Tibial artery (tissue), 4 donors: ENCODE results near the gene MYH6.

Source experiments
- DNase-seq, 2 donors: peaks; one replicate each; pipeline ENCODE4 v3.0.0-alpha.2; 2019
- H3K27ac ChIP-seq, 2 donors: fragments of 200-600 bp; sonication (generic) in 1 of 2; 1 replicate in 1 of 2; 2 replicates in 1 of 2; pipeline ENCODE4 v1.5.1; 2018 to 2019; ENCODE audit warnings: mild to moderate bottlenecking in 1 of 2
- H3K27me3 ChIP-seq, 2 donors: fragments of 200-600 bp; sonication (generic) in 1 of 2; one replicate each; pipeline versions ENCODE4 v1.5.1 to v1.6.0; 2016 to 2019
- H3K36me3 ChIP-seq, 3 donors: fragments of 200-600 bp; sonication (generic) in 2 of 3; one replicate each; pipeline ENCODE4 v1.5.1; 2016 to 2019; ENCODE audit warnings: mild to moderate bottlenecking in 2 of 3
- H3K4me1 ChIP-seq, 4 donors: fragments of 200-600 bp; sonication (generic) in 2 of 4; 1 replicate in 3 of 4; 2 replicates in 1 of 4; pipeline ENCODE4 v1.5.1; 2016 to 2019
- H3K4me3 ChIP-seq, 2 donors: fragments of 200-600 bp; sonication (generic) in 1 of 2; 1 replicate in 1 of 2; 2 replicates in 1 of 2; pipeline ENCODE4 v1.5.1; 2018 to 2019; ENCODE audit warnings: mild to moderate bottlenecking in 2 of 2
- H3K9me3 ChIP-seq, 3 donors: fragments of 200-600 bp; sonication (generic) in 1 of 3; one replicate each; pipeline ENCODE4 v1.5.1; 2016 to 2019
- intact Hi-C: fragments of 100-400 bp; cut with DNase I; formaldehyde crosslinking; loops from one replicate; pipeline ENCODE4 v1.15.0; 2023; ENCODE audit warnings: low total_unique reads
- TF ChIP-seq, protein P1 (sequence below), 2 experiments: fragments of 200-600 bp in 1 of 2; fragments of 450-650 bp in 1 of 2; IDR thresholded peaks; one replicate each; pipeline ENCODE4 v1.5.1; 2017 to 2019; ENCODE audit warnings: antibody characterized with exemption in 2 of 2, mild to moderate bottlenecking in 1 of 2, moderate library complexity in 1 of 2

MYH6 gene

DNA sequence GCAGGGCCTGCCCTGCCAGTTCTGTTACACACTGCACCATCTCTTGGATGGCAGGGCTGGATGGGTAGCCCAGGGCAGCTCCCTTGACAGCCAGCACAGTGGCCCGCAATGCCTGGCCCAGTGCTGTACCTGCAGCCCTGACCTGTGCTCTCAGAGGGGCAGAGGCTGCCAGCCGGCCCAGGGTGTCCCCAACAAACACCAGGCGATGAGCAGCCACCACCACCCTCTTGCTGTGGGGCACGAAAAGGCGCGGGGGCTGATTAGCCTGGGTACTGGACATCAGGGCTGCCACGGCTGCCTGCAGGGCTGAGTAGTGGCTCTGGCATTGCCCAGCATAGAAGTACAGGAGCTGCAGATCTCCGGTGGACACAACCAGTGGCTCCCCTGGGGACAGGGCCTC lies 50.8 kb downstream of the MYH6 start:
- TF ChIP-seq, protein P1, sequence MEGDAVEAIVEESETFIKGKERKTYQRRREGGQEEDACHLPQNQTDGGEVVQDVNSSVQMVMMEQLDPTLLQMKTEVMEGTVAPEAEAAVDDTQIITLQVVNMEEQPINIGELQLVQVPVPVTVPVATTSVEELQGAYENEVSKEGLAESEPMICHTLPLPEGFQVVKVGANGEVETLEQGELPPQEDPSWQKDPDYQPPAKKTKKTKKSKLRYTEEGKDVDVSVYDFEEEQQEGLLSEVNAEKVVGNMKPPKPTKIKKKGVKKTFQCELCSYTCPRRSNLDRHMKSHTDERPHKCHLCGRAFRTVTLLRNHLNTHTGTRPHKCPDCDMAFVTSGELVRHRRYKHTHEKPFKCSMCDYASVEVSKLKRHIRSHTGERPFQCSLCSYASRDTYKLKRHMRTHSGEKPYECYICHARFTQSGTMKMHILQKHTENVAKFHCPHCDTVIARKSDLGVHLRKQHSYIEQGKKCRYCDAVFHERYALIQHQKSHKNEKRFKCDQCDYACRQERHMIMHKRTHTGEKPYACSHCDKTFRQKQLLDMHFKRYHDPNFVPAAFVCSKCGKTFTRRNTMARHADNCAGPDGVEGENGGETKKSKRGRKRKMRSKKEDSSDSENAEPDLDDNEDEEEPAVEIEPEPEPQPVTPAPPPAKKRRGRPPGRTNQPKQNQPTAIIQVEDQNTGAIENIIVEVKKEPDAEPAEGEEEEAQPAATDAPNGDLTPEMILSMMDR (IDR thresholded peaks at IDR 0.05), result no peak
- no peaks in the 10 kb centered on the region for H3K27me3 ChIP-seq

GRCh38 chr14:23356662-23357061 lies 51.4 kb downstream of the MYH6 start:
- DNase-seq, result no peak
- H3K27ac ChIP-seq, result no peak overlapping the region
- peaks cover 0 to 21% (median 10%) of the 10 kb centered on the region in 4 donors for H3K4me1 ChIP-seq
- TF ChIP-seq, protein P1 (IDR thresholded peaks at IDR 0.05), result no peak
- intact Hi-C loops, result no loop called here
- peaks cover 9 to 54% (median 10%) of the 10 kb centered on the region in 3 donors for H3K36me3 ChIP-seq
- no peaks in the 10 kb centered on the region for H3K9me3 ChIP-seq
- no peaks in the 10 kb centered on the region for H3K27me3 ChIP-seq
- H3K4me3 ChIP-seq, result no peak overlapping the region

More for the DNA sequence above, 50.8 kb downstream of the MYH6 start:
- DNase-seq, result no peak
- Histone ChIP-seq H3K27ac (no peak overlapping the region), H3K36me3 (peaks cover 9 to 54% (median 10%) of the 10 kb centered on the region in 3 donors), H3K9me3 (no peaks in the 10 kb centered on the region), H3K4me1 (peaks cover 0 to 21% (median 7%) of the 10 kb centered on the region in 4 donors), H3K4me3 (no peak overlapping the region)
- intact Hi-C loops, result no loop called here

- Histone ChIP-seq H3K36me3 (peaks cover 9 to 54% (median 10%) of the 10 kb centered on the region in 3 donors), H3K27ac (no peak overlapping the region), H3K9me3 (no peaks in the 10 kb centered on the region), H3K4me3 (no peak overlapping the region), H3K4me1 (peaks cover 0 to 21% (median 11%) of the 10 kb centered on the region in 4 donors), H3K27me3 (no peaks in the 10 kb centered on the region)
- intact Hi-C loops, result no loop called here
- TF ChIP-seq, protein P1 (IDR thresholded peaks at IDR 0.05), result no peak
- no peak for DNase-seq
These were observed 52.1 kb downstream of the MYH6 start for GRCh38 chr14:23355871-23356435.

DNA sequence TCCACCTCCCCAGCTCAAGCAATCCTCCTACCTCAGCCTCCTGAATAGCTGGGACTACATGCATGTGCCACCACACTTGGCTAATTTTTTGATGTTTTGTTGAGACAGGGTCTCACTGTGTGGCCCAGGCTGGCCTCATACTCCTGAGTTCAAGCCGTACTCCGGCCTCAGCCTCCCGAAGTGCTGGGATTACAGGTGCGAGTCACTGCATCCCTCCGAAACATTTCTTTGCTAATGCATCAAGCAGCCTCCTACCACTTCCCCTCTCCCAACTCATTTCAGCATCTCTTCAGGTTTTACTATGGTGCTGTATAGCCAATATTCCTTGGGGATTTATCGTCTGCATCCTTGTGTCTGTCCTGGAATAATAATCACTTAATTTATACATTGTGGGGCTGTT lies 53.1 kb downstream of the MYH6 start:
- TF ChIP-seq, protein P1 (IDR thresholded peaks at IDR 0.05), result no peak
- Histone ChIP-seq H3K27ac (no peak overlapping the region), H3K27me3 (no peaks in the 10 kb centered on the region), H3K4me1 (peaks cover 0 to 14% (median 11%) of the 10 kb centered on the region in 4 donors), H3K9me3 (no peaks in the 10 kb centered on the region), H3K36me3 (peaks cover 5 to 44% (median 7%) of the 10 kb centered on the region in 3 donors), H3K4me3 (no peak overlapping the region)
- intact Hi-C loops, result no loop called here
- no peak for DNase-seq

GRCh38 chr14:23353433-23353780 lies 54.7 kb downstream of the MYH6 start:
- peaks cover 0 to 11% (median 10%) of the 10 kb centered on the region in 4 donors for H3K4me1 ChIP-seq
- H3K36me3 ChIP-seq, result peaks cover 0 to 37% (median 0%) of the 10 kb centered on the region in 3 donors
- no peak overlapping the region for H3K4me3 ChIP-seq
- H3K27ac ChIP-seq, result no peak overlapping the region
- DNase-seq, result no peak
- intact Hi-C loops, result no loop called here
- no peaks in the 10 kb centered on the region for H3K9me3 ChIP-seq
- H3K27me3 ChIP-seq, result no peaks in the 10 kb centered on the region
- TF ChIP-seq, protein P1 (IDR thresholded peaks at IDR 0.05), result no peak
